ENCODE data around the gene IRF2BPL.

Gene IRF2BPL

DNA sequence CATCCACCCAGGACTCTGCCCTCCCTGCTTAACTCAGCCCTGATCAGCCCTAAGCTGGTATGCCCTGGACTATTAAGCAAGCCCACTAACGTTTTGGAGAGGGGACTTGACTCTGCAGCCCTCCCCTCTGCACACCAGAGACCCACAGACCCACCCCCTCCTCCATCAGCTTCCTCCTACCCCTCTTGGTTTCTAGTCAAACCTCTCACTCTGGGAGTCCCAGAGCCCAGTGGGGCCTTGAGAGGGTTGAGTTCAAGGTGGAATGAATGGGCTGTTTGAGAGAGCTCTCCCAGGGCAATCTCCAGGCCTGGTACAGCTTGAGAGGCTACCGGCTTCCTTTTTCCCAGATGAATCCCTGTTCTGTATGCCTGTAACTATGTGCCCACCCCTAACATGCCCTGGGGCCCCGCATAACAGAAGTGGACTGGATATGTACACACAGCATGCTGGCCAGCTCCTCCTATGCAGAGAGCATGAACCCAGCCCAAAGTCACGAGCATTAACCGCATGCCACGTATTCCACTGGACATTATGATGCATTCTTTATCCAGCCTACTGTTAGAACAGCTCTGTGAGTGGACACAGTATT lies 43.6 kb downstream of the IRF2BPL start:
- no peak for DNase-seq

DNA sequence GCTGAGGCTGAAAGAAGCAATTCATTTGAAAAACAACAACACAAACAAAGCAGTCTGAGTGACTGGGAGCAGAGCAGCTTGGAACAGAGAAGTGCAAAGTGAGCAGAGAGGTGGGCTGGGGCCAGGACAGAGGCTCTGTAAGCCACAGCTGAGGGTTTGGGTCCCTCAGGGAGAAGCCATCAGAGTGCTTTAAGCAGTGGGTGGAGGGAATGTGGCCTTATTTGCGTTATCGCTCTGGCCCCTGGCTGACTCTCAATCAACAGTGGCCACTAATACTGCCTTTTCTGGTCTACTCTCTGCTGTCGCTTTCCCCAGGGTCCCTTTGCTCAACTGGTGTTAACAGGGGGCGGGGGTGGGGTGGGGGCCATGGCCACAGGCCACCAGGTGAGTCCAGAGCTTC lies 44.2 kb downstream of the IRF2BPL start:
- no peak for DNase-seq

DNA sequence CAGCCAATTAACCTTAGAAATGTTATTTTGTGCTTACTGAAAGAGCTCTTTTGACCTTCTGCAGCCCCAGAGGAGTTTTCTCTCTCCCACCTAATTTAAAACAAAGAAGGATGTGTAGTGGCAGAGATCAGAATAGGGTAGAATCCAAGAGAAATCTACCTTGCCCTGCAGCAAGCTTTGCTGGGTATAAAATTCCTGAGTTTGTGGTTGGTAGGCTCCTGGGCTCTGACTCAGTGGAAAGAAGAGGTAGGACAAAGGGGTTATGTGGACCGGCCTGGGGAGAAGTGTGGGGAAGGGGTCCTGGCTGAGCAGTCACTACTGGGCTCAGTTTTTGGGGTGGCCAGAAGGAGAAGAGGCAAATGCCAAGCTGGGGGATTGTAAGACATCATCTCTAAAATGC lies 46.8 kb downstream of the IRF2BPL start:
- DNase-seq = no peak

DNA sequence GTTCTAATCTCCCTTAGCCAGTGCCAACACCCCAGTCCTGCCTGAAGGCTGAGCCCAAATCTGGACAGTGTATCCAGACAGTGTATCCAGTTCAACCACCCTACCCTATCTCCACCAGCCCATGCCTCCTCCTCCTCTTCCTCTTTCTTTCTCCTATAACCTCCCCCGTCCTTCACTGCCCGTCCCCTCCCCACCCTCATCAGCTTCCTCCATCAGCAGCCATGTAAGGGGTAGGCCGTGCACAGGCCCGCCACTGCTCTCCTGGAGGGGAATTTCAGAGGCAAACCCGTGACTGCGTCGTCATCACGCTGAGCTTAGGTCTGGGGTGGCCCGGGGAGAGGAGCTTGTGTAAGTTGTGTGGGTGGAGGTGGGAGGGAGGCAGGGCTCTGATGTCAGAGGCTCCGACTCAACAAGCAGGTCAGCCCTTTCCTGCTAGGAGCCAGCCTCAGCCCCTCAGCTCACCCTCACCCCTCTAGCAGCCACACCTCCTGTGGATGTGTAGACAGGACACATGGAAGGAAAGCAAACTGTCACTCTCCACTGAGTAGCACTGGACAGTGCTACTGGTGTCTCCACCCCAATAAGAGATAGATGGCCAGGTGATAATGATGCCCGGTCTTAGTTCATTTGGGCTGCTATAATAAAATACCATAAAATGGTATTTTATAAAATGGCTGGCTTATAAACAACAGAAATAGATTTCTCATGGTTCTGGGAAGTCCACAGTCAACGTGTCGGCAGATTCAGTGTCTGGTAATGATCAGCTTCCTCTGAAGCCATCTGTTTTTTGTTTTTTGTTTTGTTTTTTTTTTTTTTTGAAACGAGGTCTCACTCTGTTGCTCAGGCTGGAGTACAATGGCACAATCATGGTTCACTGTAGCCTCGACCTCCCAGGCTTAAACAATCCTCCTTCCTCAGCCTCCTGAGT lies 50.5 kb downstream of the IRF2BPL start:
- peak; percentile 94 for DNase-seq

DNA sequence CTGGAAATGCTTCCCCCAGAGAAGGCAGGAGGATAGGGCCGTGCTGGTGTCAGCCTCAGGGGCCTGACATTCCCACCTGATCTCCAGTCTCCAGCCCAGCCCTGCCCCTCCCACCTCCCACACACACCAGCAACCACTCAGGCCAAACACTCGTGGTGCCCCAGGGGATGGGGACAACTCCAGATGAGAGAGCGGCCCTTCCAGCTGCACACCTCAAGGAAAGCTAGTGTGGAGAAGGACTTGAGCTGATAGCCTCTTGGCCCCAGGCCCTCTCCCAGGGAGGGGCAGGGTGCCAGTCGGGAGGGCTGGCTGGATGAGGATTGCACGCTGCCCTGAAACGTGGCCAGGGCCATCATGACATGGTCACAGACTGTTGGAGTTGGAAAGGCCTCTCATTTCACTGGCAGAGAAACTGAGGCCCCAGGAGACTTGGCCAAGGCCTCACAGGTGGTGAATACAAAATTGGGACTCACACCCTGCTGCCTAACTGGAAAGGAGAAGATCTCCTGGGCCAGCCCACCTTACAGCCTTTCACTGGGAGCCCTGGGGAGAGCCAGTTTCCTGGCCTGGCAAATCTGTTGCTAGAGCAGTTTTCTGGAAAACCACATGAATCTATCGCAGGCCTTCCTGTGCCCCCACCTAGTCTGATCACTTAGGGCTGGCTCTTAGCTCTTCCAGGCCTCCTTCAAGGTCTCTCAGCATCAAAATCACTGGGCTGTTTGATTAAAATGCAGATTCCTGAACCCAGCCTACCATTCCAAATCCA lies 52.1 kb downstream of the IRF2BPL start:
- DNase-seq = no peak

DNA sequence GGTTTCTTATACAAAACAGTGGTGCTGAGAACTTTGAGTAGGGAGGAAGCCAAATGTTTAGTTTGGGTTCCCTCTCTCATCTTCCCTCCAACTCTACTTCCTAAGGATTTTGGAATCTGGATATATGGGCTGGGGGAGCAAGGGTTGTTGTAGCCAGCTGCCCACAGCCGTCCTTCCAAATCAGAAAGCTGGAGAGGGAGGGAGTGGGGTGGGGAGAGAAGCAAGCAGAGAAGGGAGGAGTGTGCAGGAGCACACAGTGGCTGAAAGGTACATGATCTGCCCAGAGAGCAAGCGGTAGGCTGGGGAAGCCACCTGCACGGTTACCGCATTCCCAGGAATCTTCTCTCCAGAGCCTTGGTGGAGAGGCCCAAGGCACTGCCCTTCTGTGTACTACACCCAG lies 52.7 kb downstream of the IRF2BPL start:
- no peak for DNase-seq

DNA sequence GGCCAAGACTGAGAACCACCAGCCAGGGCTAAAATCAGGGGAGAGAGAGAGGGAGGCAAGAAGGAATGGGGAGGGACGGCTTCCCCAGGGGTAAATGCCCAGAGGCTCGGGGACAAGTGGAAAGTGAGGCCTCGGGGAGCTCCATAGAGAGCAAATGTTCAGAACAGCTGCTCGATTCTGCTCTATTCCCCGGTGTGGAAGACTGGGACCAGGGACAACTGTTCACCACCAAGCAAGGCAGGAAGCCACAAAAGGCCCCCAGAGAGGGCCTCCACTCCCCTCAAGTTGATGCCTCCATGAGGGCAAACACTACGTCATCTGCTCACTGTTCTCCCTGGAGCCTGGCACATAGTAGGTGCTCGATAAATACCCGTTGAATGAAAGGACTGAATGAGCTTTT lies 53.5 kb downstream of the IRF2BPL start:
- no peak for DNase-seq

All from CD4-positive, alpha-beta T cell treated with Interferon gamma for 1 hour (primary cell).